K562 (cell line): ENCODE data around the gene ANKRD65. TPM values are rescaled to one million over a fixed set of nuclear protein-coding genes. Genes with fewer than 3 reads are reported as not detected.

Source experiments
- ATAC-seq: fragments of 200-7000 bp; cut with Tn5 transposase; 3 replicates; pipeline ENCODE4 v1.9.1; 2020; ENCODE audit warnings: moderate library complexity
- BruUV-seq: library from RNA; stranded (reverse); fragments of 400-500 nt; replicated peaks from 2 replicates; lab custom pipeline; 2021; lab: Mats Ljungman, UMichigan
- CTCF ChIA-PET: fragments of 300-600 bp; formaldehyde crosslinking; extraction: SDS; loops from one replicate; lab custom pipeline; 2021; ENCODE audit warnings: low intra/inter-chr PET ratio; lab: Yijun Ruan, JAX
- POLR2A ChIA-PET: fragments of 300-600, 350-650 bp; sonication (Branson Sonifier 250); formaldehyde crosslinking; extraction: SDS; loops from one replicate; lab custom pipeline; 2021; ENCODE audit warnings: antibody characterized with exemption, inconsistent platforms; lab: Yijun Ruan, JAX
- DNase-seq, 4 experiments: peaks; one replicate each; pipeline versions ENCODE4 v3.0.0 to v3.0.0-alpha.2; 2011 to 2018; ENCODE audit warnings: low spot score in 3 of 4, mixed read lengths in 3 of 4; ENCODE audit errors: extremely low read depth in 1 of 4
- FAIRE-seq: peaks from 2 replicates; lab custom pipeline; 2011; peaks lifted over from hg19 to GRCh38; lab: Jason Lieb, UNC
- H2AFZ ChIP-seq: 2 replicates; pipeline ENCODE4 v1.6.0; 2011; ENCODE audit warnings: low read depth, low read length, control low read depth, inconsistent platforms
- H3K27ac ChIP-seq: fragments of 200-600 bp; 3 replicates; pipeline ENCODE4 v1.8.0; 2011; ENCODE audit warnings: low read depth, mild to moderate bottlenecking, control low read depth, inconsistent platforms, low read length, moderate library complexity, mixed read lengths; ENCODE audit errors: extremely low read depth
- H3K27me3 ChIP-seq, 2 experiments: fragments of 300-600 bp in 1 of 2; 2 replicates in 1 of 2; 3 replicates in 1 of 2; pipeline versions ENCODE4 v1.6.0 to v1.8.0; 2011; ENCODE audit warnings: inconsistent platforms in 2 of 2, low read length in 2 of 2, mild to moderate bottlenecking in 1 of 2, mixed read lengths in 1 of 2, moderate library complexity in 1 of 2; ENCODE audit not compliant: control insufficient read depth in 2 of 2, insufficient read depth in 2 of 2
- H3K36me3 ChIP-seq: fragments of 300-600 bp; 3 replicates; pipeline ENCODE4 v1.8.0; 2011; ENCODE audit warnings: mild to moderate bottlenecking, low read length, inconsistent platforms; ENCODE audit not compliant: control insufficient read depth, insufficient read depth
- H3K4me1 ChIP-seq, 2 experiments: fragments of 200-600 bp in 1 of 2; replicated peaks in 1 of 2; 2 replicates in 1 of 2; 3 replicates in 1 of 2; pipeline versions ENCODE4 v1.5.1 to v1.8.0; 2011; ENCODE audit warnings: inconsistent platforms in 2 of 2, low read length in 2 of 2, mild to moderate bottlenecking in 1 of 2, mixed read lengths in 1 of 2, moderate library complexity in 1 of 2; ENCODE audit not compliant: control insufficient read depth in 2 of 2, insufficient read depth in 2 of 2
- H3K4me2 ChIP-seq: 2 replicates; pipeline ENCODE4 v1.6.1; 2011; ENCODE audit warnings: low read length, control low read depth, inconsistent platforms, mixed read lengths; ENCODE audit not compliant: insufficient read depth
- H3K4me3 ChIP-seq: fragments of 200-600 bp; sonication (generic), shearing (Covaris generic); 2 replicates; pipeline ENCODE4 v1.5.1; 2016; ENCODE audit warnings: control low read depth, inconsistent platforms
- H3K79me2 ChIP-seq: fragments of 200-600 bp; 3 replicates; pipeline ENCODE4 v1.8.0; 2011; ENCODE audit warnings: low read length, inconsistent platforms; ENCODE audit not compliant: control insufficient read depth, insufficient read depth
- H3K9ac ChIP-seq, 2 experiments: 2 replicates each; pipeline versions ENCODE4 v1.6.0 to v1.6.1; 2011; ENCODE audit warnings: low read depth in 2 of 2, low read length in 2 of 2, control low read depth in 1 of 2, inconsistent platforms in 1 of 2, mild to moderate bottlenecking in 1 of 2, mixed read lengths in 1 of 2; ENCODE audit not compliant: insufficient read depth in 1 of 2
- H3K9me1 ChIP-seq: one replicate; pipeline ENCODE4 v1.6.0; 2011; ENCODE audit warnings: inconsistent platforms, mild to moderate bottlenecking, low read length, moderate library complexity; ENCODE audit not compliant: control insufficient read depth, insufficient read depth
- H3K9me3 ChIP-seq: replicated peaks from 2 replicates; pipeline ENCODE4 v1.5.1; 2011; ENCODE audit warnings: low read depth, low read length, inconsistent platforms; ENCODE audit not compliant: control insufficient read depth, insufficient read depth
- H4K20me1 ChIP-seq: replicated peaks from 2 replicates; pipeline ENCODE4 v1.6.1; 2011; ENCODE audit warnings: low read length, inconsistent platforms, mixed read lengths; ENCODE audit not compliant: control insufficient read depth, insufficient read depth
- EHMT2 ChIP-seq: fragments of 450-650 bp; IDR thresholded peaks from 2 replicates; pipeline ENCODE4 v1.6.1; 2018; ENCODE audit warnings: antibody characterized with exemption
- FOXK1 ChIP-seq: sonication (generic); formaldehyde crosslinking; IDR thresholded peaks from 2 replicates; pipeline ENCODE4 v1.8.0; 2022; ENCODE audit warnings: missing genetic modification reagents, mild to moderate bottlenecking, borderline replicate concordance
- KDM1A ChIP-seq, 2 experiments: fragments of 450-650 bp; IDR thresholded peaks; 2 replicates each; pipeline ENCODE4 v1.6.1; 2016; ENCODE audit warnings: mild to moderate bottlenecking in 2 of 2
- LARP7 ChIP-seq: fragments of 450-650 bp; IDR thresholded peaks from 2 replicates; pipeline ENCODE4 v1.6.1; 2016
- NR3C1 ChIP-seq: sonication (generic); formaldehyde crosslinking; IDR thresholded peaks from 2 replicates; pipeline ENCODE4 v1.8.1; 2022; ENCODE audit warnings: missing genetic modification reagents
- RBM14 ChIP-seq: fragments of 200-400 bp; formaldehyde crosslinking; IDR thresholded peaks from 2 replicates; pipeline ENCODE4 v1.6.1; 2018; ENCODE audit warnings: low read depth, mild to moderate bottlenecking, low read length, moderate library complexity, borderline replicate concordance; ENCODE audit not compliant: insufficient read depth
- TOE1 ChIP-seq, 2 experiments: fragments of 450-650 bp in 1 of 2; sonication (generic) in 1 of 2; formaldehyde crosslinking in 1 of 2; IDR thresholded peaks; 2 replicates each; pipeline versions ENCODE4 v1.7.1 to v1.8.0; 2016 to 2022; ENCODE audit warnings: borderline replicate concordance in 2 of 2, mild to moderate bottlenecking in 2 of 2, antibody characterized with exemption in 1 of 2, inconsistent platforms in 1 of 2, low read depth in 1 of 2, missing genetic modification reagents in 1 of 2, moderate library complexity in 1 of 2
- XRCC3 ChIP-seq: fragments of 450-650 bp; IDR thresholded peaks from 2 replicates; pipeline ENCODE4 v1.6.1; 2017; ENCODE audit warnings: mild to moderate bottlenecking, moderate library complexity
- ZFX ChIP-seq: sonication (generic); formaldehyde crosslinking; IDR thresholded peaks from 2 replicates; pipeline ENCODE4 v1.8.0; 2022; ENCODE audit warnings: mild to moderate bottlenecking, missing genetic modification reagents, moderate library complexity
- ZNF764 ChIP-seq: fragments of 250-450 bp; sonication (Bioruptor Pico); IDR thresholded peaks from 2 replicates; pipeline ENCODE4 v1.4.0; 2020; ENCODE audit warnings: low read depth, mild to moderate bottlenecking, moderate library complexity
- WGBS: fragments of 100-300 bp; shearing (Covaris generic); methylation state at CpG from one replicate; pipeline ENCODE4 v1.1.6; 2016; ENCODE audit warnings: low coverage, mixed read lengths; ENCODE audit not compliant: insufficient coverage; ENCODE audit errors: missing lambda C conversion rate; 5-methylcytosine and 5-hydroxymethylcytosine counted together
- in situ Hi-C: fragments of 300-500 bp; cut with MboI; formaldehyde crosslinking; loops from 4 replicates; pipeline ENCODE4 v1.15.0; 2018; ENCODE audit warnings: inconsistent platforms, mixed read lengths
- intact Hi-C: fragments of 100-400 bp; cut with micrococcal nuclease; formaldehyde crosslinking; loops from 2 replicates; pipeline ENCODE4 v1.14.2; 2022
- polyA plus RNA-seq, 8 experiments: library from polyadenylated mRNA; depleted of rRNA in 4 of 8; stranded (reverse) in 5 of 8; unstranded in 3 of 8; fragments of >200 nt; fragmentation: Nextera tagmentation in 2 of 8; fragmentation: Illumina TruSeq in 1 of 8; extraction: Ambion mirVana in 2 of 8; extraction: Trizol in 1 of 8; gene quantifications; 2 replicates each; pipeline versions ENCODE4 v1.2.1 to v1.2.3, GENCODE V29; 2011 to 2014; ENCODE audit warnings: inconsistent platforms in 1 of 8, missing spikeins in 1 of 8
- total RNA-seq, 7 experiments: library from RNA; depleted of rRNA in 6 of 7; stranded (reverse); fragments of >200 nt in 6 of 7; fragmentation: Illumina TruSeq in 2 of 7; extraction: Trizol in 2 of 7; gene quantifications; 2 replicates each; pipeline versions ENCODE4 v1.2.1 to v1.2.3, GENCODE V29; 2011 to 2021; ENCODE audit warnings: low replicate concordance in 1 of 7
- TF ChIP-seq, protein P1 (sequence below): fragments of 250-450 bp; sonication (Bioruptor Pico); IDR thresholded peaks from 2 replicates; pipeline ENCODE4 v1.5.0; 2020; ENCODE audit warnings: mild to moderate bottlenecking, borderline replicate concordance
- TF ChIP-seq, protein P2 (sequence below): sonication (generic); formaldehyde crosslinking; IDR thresholded peaks from 2 replicates; pipeline ENCODE4 v1.8.0; 2022; ENCODE audit warnings: missing genetic modification reagents, mild to moderate bottlenecking, moderate library complexity, borderline replicate concordance
- TF ChIP-seq, protein P3 (sequence below): fragments of 250-450 bp; sonication (Bioruptor Pico); IDR thresholded peaks from 2 replicates; pipeline ENCODE4 v1.8.0; 2021; ENCODE audit warnings: moderate library complexity, mild to moderate bottlenecking, inconsistent platforms
- TF ChIP-seq, protein P4 (sequence below), 2 experiments: fragments of 250-450 bp in 1 of 2; fragments of 450-650 bp in 1 of 2; sonication (Bioruptor Pico) in 1 of 2; IDR thresholded peaks; 2 replicates each; pipeline versions ENCODE4 v1.6.1 to v1.8.0; 2016 to 2021; ENCODE audit warnings: mild to moderate bottlenecking in 2 of 2, moderate library complexity in 2 of 2, missing compliant biosample characterization in 1 of 2, missing genetic modification characterization in 1 of 2

ANKRD65 gene
- total and polyA plus RNA-seq, 9 of the 15 experiments (the other 6 are each of a cell fraction or from before 2014, with no cell fraction given): not detected

DNA sequence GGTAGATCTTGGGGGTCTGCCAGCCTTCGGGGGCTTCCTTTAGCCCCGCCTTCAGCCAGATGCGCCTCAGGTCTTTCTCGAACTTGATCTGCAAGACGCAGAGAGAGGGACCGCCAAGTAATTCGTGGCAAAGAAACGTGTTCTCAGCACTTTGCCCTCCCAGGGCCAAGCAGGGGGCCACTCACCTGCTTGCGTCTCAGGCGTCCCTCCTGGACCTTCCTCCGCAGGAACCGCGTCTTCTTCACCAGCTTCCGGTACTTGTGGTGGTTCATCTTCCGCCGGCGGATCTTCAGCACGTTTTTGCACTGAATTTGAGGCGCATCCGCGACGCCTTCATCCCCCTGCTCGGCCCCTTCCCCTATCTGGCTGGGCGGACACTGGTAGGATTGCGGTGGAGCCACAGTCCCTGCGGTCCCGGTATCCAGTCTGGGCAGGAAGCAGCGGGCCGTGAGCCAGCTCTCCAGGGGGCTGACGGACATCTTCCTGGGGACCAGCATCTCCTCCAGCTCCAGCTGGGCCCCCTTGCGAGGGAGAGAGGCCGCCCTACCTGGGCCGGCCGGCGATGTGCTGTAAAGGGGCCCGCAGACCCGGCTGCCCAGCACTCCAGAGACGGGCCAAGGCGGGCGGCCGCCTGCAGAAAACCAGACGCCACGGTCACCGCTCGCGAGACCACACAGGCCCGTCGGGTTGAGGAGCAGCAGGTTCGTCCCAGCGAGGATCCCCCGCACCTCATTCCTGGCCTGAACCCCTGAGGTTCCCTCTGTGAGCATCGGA, 47.1 kb downstream of the ANKRD65 start:
- Histone ChIP-seq H3K9me3 (no peaks in the 10 kb centered on the region), H3K79me2 (peaks cover 31% of the 10 kb centered on the region), H3K27ac (peak overlapping the region; percentile 97), H3K4me1 (peaks cover 16 to 59% of the 10 kb centered on the region in 2 experiments), H2AFZ (no peak overlapping the region), H3K9ac (peak overlapping the region; percentile 99), H3K27me3 (no peaks in the 10 kb centered on the region), H3K4me2 (peak overlapping the region; percentile 89), H3K36me3 (peaks cover 26% of the 10 kb centered on the region), H4K20me1 (peaks cover 7% of the 10 kb centered on the region; the same call in 1 of the 2 replicates), H3K4me3 (peak overlapping the region; percentile 100), H3K9me1 (peaks cover 6% of the 10 kb centered on the region)
- ATAC-seq (no peak), DNase-seq (peak in 1 of 4 experiments; percentile 54), FAIRE-seq (no peak)
- POLR2A ChIA-PET: interaction anchor here (0.6 to 4.2 kb wide), 9 partner anchors 13 to 865 kb away, joined by 3 to 54 read pairs (median 5); partner anchors contain the start of gene CCNL2
- CTCF ChIA-PET: interaction anchor here (1.5 kb wide), 1 partner anchor 25 kb away, joined by 5 read pairs; the partner anchor contains the start of gene DVL1
- intact Hi-C loops: loop anchor here (2.0 to 10.0 kb wide), 2 partner anchors 23 to 131 kb away; no protein-coding TSS in a partner anchor
- 38% methylated on average over 49 of the region's 52 CpGs for WGBS
- in situ Hi-C loops: no loop called here
- TSS peak; percentile 75 for BruUV-seq
- TF ChIP-seq NR3C1 (CRISPR knock-in tag) (peak; percentile 22; the same call in 1 of the 2 replicates), ZNF764 (CRISPR knock-in tag) (no peak), RBM14 (no peak), TOE1 (IDR thresholded peaks at IDR 0.05; ENCODE audit: borderline replicate concordance) (no peak), TOE1 (CRISPR knock-in tag; IDR thresholded peaks at IDR 0.05; ENCODE audit: borderline replicate concordance, low read depth) (peak; percentile 42; the same call in 1 of the 2 replicates), EHMT2 (no peak), LARP7 (no peak), FOXK1 (CRISPR knock-in tag) (no peak), KDM1A (IDR thresholded peaks at IDR 0.05) (no peak), ZFX (CRISPR knock-in tag) (no peak), XRCC3 (no peak)
- TF ChIP-seq, protein P1, sequence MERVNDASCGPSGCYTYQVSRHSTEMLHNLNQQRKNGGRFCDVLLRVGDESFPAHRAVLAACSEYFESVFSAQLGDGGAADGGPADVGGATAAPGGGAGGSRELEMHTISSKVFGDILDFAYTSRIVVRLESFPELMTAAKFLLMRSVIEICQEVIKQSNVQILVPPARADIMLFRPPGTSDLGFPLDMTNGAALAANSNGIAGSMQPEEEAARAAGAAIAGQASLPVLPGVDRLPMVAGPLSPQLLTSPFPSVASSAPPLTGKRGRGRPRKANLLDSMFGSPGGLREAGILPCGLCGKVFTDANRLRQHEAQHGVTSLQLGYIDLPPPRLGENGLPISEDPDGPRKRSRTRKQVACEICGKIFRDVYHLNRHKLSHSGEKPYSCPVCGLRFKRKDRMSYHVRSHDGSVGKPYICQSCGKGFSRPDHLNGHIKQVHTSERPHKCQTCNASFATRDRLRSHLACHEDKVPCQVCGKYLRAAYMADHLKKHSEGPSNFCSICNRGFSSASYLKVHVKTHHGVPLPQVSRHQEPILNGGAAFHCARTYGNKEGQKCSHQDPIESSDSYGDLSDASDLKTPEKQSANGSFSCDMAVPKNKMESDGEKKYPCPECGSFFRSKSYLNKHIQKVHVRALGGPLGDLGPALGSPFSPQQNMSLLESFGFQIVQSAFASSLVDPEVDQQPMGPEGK (CRISPR knock-in tag): no peak
- TF ChIP-seq, protein P2, sequence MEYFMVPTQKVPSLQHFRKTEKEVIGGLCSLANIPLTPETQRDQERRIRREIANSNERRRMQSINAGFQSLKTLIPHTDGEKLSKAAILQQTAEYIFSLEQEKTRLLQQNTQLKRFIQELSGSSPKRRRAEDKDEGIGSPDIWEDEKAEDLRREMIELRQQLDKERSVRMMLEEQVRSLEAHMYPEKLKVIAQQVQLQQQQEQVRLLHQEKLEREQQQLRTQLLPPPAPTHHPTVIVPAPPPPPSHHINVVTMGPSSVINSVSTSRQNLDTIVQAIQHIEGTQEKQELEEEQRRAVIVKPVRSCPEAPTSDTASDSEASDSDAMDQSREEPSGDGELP (CRISPR knock-in tag): peak; percentile 30; the same call in 1 of the 2 replicates
- TF ChIP-seq, protein P3, sequence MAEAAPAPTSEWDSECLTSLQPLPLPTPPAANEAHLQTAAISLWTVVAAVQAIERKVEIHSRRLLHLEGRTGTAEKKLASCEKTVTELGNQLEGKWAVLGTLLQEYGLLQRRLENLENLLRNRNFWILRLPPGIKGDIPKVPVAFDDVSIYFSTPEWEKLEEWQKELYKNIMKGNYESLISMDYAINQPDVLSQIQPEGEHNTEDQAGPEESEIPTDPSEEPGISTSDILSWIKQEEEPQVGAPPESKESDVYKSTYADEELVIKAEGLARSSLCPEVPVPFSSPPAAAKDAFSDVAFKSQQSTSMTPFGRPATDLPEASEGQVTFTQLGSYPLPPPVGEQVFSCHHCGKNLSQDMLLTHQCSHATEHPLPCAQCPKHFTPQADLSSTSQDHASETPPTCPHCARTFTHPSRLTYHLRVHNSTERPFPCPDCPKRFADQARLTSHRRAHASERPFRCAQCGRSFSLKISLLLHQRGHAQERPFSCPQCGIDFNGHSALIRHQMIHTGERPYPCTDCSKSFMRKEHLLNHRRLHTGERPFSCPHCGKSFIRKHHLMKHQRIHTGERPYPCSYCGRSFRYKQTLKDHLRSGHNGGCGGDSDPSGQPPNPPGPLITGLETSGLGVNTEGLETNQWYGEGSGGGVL (CRISPR knock-in tag): no peak
- TF ChIP-seq, protein P4, sequence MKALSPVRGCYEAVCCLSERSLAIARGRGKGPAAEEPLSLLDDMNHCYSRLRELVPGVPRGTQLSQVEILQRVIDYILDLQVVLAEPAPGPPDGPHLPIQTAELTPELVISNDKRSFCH (CRISPR knock-in tag; IDR thresholded peaks at IDR 0.05): no peak
- TF ChIP-seq, protein P4 (tag; IDR thresholded peaks at IDR 0.05): no peak
